HepG2 (cell line): Measurements from ENCODE around the gene IQSEC1. TPM values are rescaled to one million over a fixed set of nuclear protein-coding genes. Genes with fewer than 3 reads are reported as not detected.

Source experiments
- ATAC-seq: fragments of 200-7000 bp; cut with Tn5 transposase; 3 replicates; pipeline ENCODE4 v1.9.1; 2020; ENCODE audit warnings: mild to moderate bottlenecking, moderate library complexity
- BruUV-seq: library from RNA; stranded (reverse); fragments of 400-500 nt; replicated peaks from 2 replicates; lab custom pipeline; 2021; lab: Mats Ljungman, UMichigan
- CTCF ChIA-PET: fragments of 300-600 bp; formaldehyde crosslinking; extraction: SDS; loops from one replicate; lab custom pipeline; 2021; ENCODE audit warnings: low total read pairs, inconsistent platforms, low intra/inter-chr PET ratio; lab: Yijun Ruan, JAX
- POLR2A ChIA-PET: fragments of 350-600 bp; sonication (Branson Sonifier 250); formaldehyde crosslinking; loops from one replicate; lab custom pipeline; 2020; ENCODE audit warnings: antibody characterized with exemption, inconsistent platforms; lab: Yijun Ruan, JAX
- DNase-seq: peaks from one replicate; pipeline ENCODE4 v3.0.0-alpha.2; 2015; ENCODE audit warnings: low spot score
- FAIRE-seq: peaks from 3 replicates; lab custom pipeline; 2011; peaks lifted over from hg19 to GRCh38; lab: Jason Lieb, UNC
- H2AFZ ChIP-seq: one replicate; pipeline ENCODE4 v1.6.1; 2011; ENCODE audit warnings: low read length, inconsistent platforms
- H3K27ac ChIP-seq: fragments of 300-600 bp; 3 replicates; pipeline ENCODE4 v1.8.0; 2011; ENCODE audit warnings: mixed run types, mild to moderate bottlenecking, mixed read lengths, low read length, inconsistent platforms; ENCODE audit not compliant: insufficient read depth; ENCODE audit errors: extremely low read length
- H3K27me3 ChIP-seq, 2 experiments: fragments of 200-600 bp in 1 of 2; 2 replicates in 1 of 2; 3 replicates in 1 of 2; pipeline versions ENCODE4 v1.6.0 to v1.8.0; 2011; ENCODE audit warnings: low read length in 2 of 2, mild to moderate bottlenecking in 2 of 2, moderate library complexity in 2 of 2, inconsistent platforms in 1 of 2; ENCODE audit not compliant: insufficient read depth in 2 of 2, control insufficient read depth in 1 of 2
- H3K36me3 ChIP-seq, 2 experiments: fragments of 200-600 bp in 1 of 2; replicated peaks in 1 of 2; 2 replicates in 1 of 2; 3 replicates in 1 of 2; pipeline versions ENCODE4 v1.5.1 to v1.8.0; 2011; ENCODE audit warnings: low read length in 2 of 2, inconsistent platforms in 1 of 2; ENCODE audit not compliant: insufficient read depth in 2 of 2, control insufficient read depth in 1 of 2
- H3K4me1 ChIP-seq: 2 replicates; pipeline ENCODE4 v1.5.1; 2012; ENCODE audit warnings: low read length, inconsistent platforms; ENCODE audit not compliant: insufficient read depth
- H3K4me2 ChIP-seq: 2 replicates; pipeline ENCODE4 v1.6.0; 2011; ENCODE audit warnings: low read depth, low read length, inconsistent platforms
- H3K4me3 ChIP-seq, 3 experiments: fragments of 200-600 bp in 1 of 3; sonication (generic), shearing (Covaris generic) in 1 of 3; replicated peaks in 1 of 3; 2 replicates each; pipeline ENCODE4 v1.5.1; 2011 to 2016; ENCODE audit warnings: low read length in 3 of 3, inconsistent platforms in 2 of 3, low read depth in 2 of 3, mild to moderate bottlenecking in 2 of 3, control low read depth in 1 of 3, mixed read lengths in 1 of 3; ENCODE audit not compliant: insufficient read depth in 1 of 3
- H3K79me2 ChIP-seq: one replicate; pipeline ENCODE4 v1.6.1; 2011; ENCODE audit warnings: low read length, inconsistent platforms; ENCODE audit not compliant: insufficient read depth
- H3K9ac ChIP-seq: 2 replicates; pipeline ENCODE4 v1.6.0; 2011; ENCODE audit warnings: mild to moderate bottlenecking, low read depth, low read length, inconsistent platforms; ENCODE audit not compliant: insufficient read depth
- H3K9me3 ChIP-seq: 2 replicates; pipeline ENCODE4 v1.5.1; 2012; ENCODE audit warnings: mild to moderate bottlenecking, low read length
- H4K20me1 ChIP-seq: 2 replicates; pipeline ENCODE4 v1.6.0; 2011; ENCODE audit warnings: inconsistent platforms, mild to moderate bottlenecking, low read length, moderate library complexity; ENCODE audit not compliant: insufficient read depth
- KDM2A ChIP-seq: sonication (generic); formaldehyde crosslinking; IDR thresholded peaks from 2 replicates; pipeline ENCODE4 v1.4.0; 2020; ENCODE audit warnings: low read depth, missing genetic modification reagents, borderline replicate concordance
- MAFG ChIP-seq: sonication (generic); formaldehyde crosslinking; IDR thresholded peaks from 2 replicates; pipeline ENCODE4 v1.5.1; 2020; ENCODE audit warnings: mild to moderate bottlenecking, missing genetic modification reagents
- ZBED4 ChIP-seq: sonication (generic); formaldehyde crosslinking; IDR thresholded peaks from 2 replicates; pipeline ENCODE4 v1.4.0; 2020; ENCODE audit warnings: missing genetic modification reagents, borderline replicate concordance
- ZBTB26 ChIP-seq: IDR thresholded peaks from 2 replicates; pipeline ENCODE4 v1.6.1; 2016; ENCODE audit warnings: missing compliant biosample characterization, missing genetic modification reagents, borderline replicate concordance
- ZMYM4 ChIP-seq: sonication (generic); formaldehyde crosslinking; IDR thresholded peaks from 2 replicates; pipeline ENCODE4 v1.8.1; 2023; ENCODE audit warnings: mild to moderate bottlenecking, missing genetic modification reagents
- ZSCAN22 ChIP-seq: sonication (generic); formaldehyde crosslinking; IDR thresholded peaks from 2 replicates; pipeline ENCODE4 v1.4.0; 2020; ENCODE audit warnings: mild to moderate bottlenecking, missing genetic modification reagents
- WGBS: methylation state at CpG from one replicate; pipeline ENCODE4 v1.1.6; 2017; ENCODE audit warnings: low lambda C conversion rate; 5-methylcytosine and 5-hydroxymethylcytosine counted together
- in situ Hi-C: cut with HindIII; loops from 2 replicates; pipeline ENCODE4 v1.10.0; 2017; ENCODE audit warnings: low pct_unique_long_range_greater_than_20kb; ENCODE audit not compliant: extremely low pct_ligation_motif_present
- intact Hi-C: fragments of 100-400 bp; cut with micrococcal nuclease; formaldehyde crosslinking; loops from one replicate; pipeline ENCODE4 v1.10.0; 2022; ENCODE audit not compliant: unreplicated experiment
- polyA plus RNA-seq, 8 experiments: library from polyadenylated mRNA; depleted of rRNA in 3 of 8; stranded (reverse) in 7 of 8; unstranded in 1 of 8; fragments of >200 nt; fragmentation: Illumina TruSeq in 4 of 8; extraction: Trizol in 4 of 8; gene quantifications; 2 replicates each; pipeline versions ENCODE4 v1.2.1 to v1.2.3, GENCODE V29; 2011 to 2016; ENCODE audit warnings: low read depth in 4 of 8, missing spikeins in 1 of 8, mixed read lengths in 1 of 8; ENCODE audit not compliant: insufficient read depth in 1 of 8
- total RNA-seq, 5 experiments: library from RNA; depleted of rRNA; stranded (reverse); fragments of >200 nt; fragmentation: Illumina TruSeq; extraction: Trizol; gene quantifications; 2 replicates each; pipeline ENCODE4 v1.2.3, GENCODE V29; 2016; ENCODE audit warnings: low read depth in 1 of 5

The IQSEC1 gene
- total and polyA plus RNA-seq, 2 of the 13 experiments (the other 11 are each of a cell fraction or from before 2014, with no cell fraction given) = 17.4 to 20.2 TPM

GRCh38 chr3:12862387-12862786 is 210.8 kb downstream of the IQSEC1 start:
- in situ Hi-C loops (no loop called here), intact Hi-C loops (no loop called here)
- Histone ChIP-seq H3K4me3 (no peak overlapping the region), H3K79me2 (no peaks in the 10 kb centered on the region), H3K9ac (no peak overlapping the region), H3K27ac (no peak overlapping the region), H2AFZ (no peak overlapping the region), H3K4me1 (no peaks in the 10 kb centered on the region), H3K9me3 (no peaks in the 10 kb centered on the region; the same call in 1 of the 2 replicates), H3K36me3 (no peaks in the 10 kb centered on the region), H4K20me1 (no peaks in the 10 kb centered on the region), H3K27me3 (peaks cover 4 to 73% of the 10 kb centered on the region in 2 experiments), H3K4me2 (no peak overlapping the region)
- FAIRE-seq = no peak
- ChIA-PET POLR2A (no interaction called here), CTCF (no interaction called here)
- DNase-seq = no peak
- no TSS peak for BruUV-seq
- ATAC-seq = no peak
- no peak for TF ChIP-seq ZMYM4 (CRISPR knock-in tag)
- TF ChIP-seq KDM2A (CRISPR knock-in tag) = no peak
- no peak for TF ChIP-seq ZSCAN22 (CRISPR knock-in tag)
- TF ChIP-seq ZBTB26 (CRISPR knock-in tag) = no peak
- no peak for TF ChIP-seq ZBED4 (CRISPR knock-in tag)
- no peak for TF ChIP-seq MAFG
- 61% methylated on average over 8 of the region's 8 CpGs for WGBS
